HG02852 (cell line): Measurements from ENCODE around the gene SLC26A9.

Source experiments
- ATAC-seq: cut with Tn5 transposase; IDR thresholded peaks from one replicate; pipeline ENCODE4 v1.9.1; 2021; ENCODE audit warnings: mild to moderate bottlenecking, moderate library complexity; ENCODE audit not compliant: unreplicated experiment

SLC26A9 gene, protein sequence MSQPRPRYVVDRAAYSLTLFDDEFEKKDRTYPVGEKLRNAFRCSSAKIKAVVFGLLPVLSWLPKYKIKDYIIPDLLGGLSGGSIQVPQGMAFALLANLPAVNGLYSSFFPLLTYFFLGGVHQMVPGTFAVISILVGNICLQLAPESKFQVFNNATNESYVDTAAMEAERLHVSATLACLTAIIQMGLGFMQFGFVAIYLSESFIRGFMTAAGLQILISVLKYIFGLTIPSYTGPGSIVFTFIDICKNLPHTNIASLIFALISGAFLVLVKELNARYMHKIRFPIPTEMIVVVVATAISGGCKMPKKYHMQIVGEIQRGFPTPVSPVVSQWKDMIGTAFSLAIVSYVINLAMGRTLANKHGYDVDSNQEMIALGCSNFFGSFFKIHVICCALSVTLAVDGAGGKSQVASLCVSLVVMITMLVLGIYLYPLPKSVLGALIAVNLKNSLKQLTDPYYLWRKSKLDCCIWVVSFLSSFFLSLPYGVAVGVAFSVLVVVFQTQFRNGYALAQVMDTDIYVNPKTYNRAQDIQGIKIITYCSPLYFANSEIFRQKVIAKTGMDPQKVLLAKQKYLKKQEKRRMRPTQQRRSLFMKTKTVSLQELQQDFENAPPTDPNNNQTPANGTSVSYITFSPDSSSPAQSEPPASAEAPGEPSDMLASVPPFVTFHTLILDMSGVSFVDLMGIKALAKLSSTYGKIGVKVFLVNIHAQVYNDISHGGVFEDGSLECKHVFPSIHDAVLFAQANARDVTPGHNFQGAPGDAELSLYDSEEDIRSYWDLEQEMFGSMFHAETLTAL

DNA sequence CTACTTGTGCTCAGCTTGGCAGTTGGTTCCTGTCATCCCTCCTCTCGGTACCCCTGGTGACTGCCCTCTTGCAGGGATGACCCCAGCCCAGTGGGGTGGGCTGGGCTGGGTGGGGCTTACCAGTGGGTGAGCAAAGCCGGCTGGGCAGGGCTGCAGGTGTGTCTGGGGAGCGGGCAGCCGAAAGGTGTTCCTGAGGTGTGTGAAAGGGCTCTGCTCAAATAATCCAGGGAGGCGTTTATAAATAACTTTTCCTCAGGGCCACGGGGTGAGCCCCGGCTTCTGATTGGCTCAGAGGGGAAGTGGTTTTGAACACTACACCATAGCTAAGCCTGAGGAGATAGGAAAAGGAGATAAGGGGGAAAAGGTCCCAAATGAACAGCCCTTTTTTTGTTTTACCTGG, at the start of gene SLC26A9:
TSS of gene SLC26A9 (minus strand) at position 212 of the 400 bp plus-strand sequence. CDS start 7,636 bp downstream, outside the sequence.
- ATAC-seq: no peak

DNA sequence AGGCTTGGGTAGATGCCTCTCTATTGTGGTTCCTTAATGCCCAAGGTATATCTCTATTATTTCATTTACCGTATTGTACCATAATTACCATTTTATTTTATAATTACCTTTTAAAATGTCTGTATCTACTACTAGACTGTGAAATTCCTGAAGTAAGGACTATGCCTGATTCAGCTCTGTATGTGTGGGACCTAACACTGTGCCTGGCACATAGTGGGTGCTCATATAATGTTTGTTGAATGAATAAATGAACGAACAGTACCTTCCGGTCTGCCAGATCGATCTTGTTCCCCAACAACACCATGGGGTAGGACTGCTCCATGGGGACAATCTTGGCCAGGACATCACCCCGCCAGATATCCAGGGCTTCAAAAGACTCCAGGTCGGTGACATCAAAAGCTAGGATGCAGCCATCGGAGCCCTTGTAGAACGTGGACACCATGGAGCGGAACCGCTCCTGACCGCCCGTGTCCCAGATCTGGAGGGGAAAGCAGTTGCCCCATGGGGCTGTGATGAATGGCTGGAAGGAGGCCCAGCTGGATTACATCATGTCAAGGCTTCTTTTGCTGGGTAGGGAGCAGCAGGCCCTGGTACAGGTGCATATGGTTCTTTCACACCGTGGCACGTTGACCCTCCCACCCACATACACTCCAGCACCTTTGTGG, 49.1 kb upstream of the SLC26A9 start:
- no peak for ATAC-seq

DNA sequence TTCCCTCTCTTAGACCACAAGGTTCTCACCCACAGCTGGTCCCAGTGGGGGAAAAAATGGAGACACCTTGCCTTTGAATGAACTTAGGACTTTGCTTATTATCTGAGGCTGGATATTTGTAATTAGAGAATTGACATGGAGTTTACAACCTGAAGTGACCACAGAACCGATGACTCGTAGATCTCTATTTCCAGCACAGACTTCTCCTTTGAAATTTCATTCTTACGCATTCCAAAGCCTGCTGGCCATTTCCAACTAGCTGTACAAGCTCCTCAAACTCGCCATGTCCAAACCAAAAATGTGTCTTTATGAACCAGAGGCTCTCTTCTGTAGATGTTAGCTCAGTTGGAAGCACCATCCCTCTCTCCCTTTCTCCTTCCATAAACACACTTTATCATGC, 48.0 kb upstream of the SLC26A9 start:
- ATAC-seq: no peak

DNA sequence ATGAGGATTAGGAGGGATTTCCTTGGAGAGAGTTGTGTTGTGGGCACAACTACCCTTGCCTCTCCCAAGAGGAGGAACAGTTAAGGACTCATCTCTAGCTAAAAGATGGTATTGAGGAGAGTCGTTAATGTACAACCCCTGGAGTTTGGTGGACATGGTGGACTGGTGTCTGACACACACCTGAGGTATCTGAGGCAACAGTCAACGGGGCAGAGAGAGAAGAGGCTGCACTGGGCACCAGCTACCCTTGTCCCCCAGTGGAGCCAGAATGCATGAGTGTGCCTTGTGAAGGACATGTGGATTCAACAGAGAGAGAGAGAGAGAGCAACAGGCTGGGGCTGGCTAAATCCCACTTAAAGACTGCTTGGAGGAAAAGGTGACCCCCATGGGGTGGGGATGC, 47.0 kb upstream of the SLC26A9 start:
- ATAC-seq: no peak

DNA sequence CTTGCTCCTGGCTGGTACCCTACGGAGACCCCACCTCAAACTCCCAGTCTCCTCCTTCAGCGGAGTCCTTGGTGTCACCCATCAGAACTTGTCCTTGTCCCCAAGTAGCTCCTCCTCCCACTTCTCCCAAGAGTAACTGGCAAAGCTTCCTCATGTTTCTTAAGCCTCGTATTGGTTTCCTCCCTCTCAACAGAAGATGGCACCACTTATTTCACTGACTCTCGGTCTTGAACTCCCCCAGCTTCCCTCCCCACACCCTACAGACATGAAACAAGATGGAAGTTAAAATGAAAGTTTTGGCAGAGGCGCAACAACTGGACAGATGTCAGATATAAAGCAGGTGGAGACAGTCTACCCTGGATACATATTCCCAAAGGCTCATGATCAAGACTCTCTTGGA, 46.5 kb upstream of the SLC26A9 start:
- no peak for ATAC-seq

DNA sequence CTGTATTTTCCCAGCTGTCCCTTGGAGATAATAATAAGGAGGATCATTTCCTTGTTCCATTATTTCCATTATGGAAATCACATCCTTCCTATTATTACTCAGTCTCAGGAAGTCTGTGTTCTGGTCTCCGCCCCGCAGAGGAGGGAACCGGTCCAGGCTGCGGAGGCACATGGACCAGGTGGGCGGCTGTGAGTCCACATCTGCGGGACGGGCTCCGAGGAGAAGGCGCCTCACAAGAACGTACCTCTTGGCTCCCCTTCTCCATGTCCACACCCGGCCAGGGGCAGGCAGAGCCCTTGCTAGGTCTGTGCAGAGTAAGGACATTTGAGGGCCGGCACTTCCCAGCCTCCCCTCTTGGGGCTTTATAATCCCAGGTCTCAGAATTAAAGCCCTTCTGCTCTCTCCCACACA, 45.3 kb upstream of the SLC26A9 start:
- ATAC-seq: no peak

DNA sequence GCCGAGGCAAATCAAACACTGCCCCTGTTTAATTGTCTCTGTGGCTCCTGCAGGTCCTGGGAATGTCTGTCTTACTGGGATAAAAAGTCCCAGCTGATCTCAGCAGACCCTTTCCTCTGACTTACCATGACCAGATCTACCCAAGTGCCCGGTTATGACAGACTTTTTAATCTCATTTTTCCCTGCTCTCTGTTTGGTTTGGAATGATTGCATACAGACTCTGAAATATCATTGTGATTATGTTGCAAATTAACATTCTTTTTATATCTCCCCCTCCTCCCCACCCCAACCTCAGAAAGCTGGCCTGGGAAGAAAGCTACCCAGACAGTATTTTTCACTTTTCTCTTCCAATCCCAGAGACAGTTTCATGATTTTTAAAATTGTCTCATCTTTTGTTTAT, 43.6 kb upstream of the SLC26A9 start:
- no peak for ATAC-seq

DNA sequence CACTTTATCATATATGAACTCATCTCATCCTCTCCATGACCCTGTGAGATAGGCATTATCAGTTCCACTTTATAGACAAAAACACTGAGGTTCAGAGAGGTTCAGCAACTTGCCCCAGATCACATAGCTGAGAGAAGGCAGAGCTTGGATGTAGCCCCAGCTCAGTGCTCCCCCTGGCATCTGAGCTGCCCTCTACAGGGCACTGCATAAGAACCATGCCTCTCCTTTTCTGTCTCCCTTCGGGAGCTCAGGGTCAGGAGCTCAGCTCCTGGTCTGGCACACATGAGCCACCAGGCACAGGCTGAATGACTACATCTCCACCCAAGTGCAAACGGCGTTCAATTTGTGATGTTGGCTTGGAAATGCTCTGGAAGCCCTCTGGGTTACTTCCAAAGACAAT, 43.0 kb upstream of the SLC26A9 start:
- no peak for ATAC-seq

DNA sequence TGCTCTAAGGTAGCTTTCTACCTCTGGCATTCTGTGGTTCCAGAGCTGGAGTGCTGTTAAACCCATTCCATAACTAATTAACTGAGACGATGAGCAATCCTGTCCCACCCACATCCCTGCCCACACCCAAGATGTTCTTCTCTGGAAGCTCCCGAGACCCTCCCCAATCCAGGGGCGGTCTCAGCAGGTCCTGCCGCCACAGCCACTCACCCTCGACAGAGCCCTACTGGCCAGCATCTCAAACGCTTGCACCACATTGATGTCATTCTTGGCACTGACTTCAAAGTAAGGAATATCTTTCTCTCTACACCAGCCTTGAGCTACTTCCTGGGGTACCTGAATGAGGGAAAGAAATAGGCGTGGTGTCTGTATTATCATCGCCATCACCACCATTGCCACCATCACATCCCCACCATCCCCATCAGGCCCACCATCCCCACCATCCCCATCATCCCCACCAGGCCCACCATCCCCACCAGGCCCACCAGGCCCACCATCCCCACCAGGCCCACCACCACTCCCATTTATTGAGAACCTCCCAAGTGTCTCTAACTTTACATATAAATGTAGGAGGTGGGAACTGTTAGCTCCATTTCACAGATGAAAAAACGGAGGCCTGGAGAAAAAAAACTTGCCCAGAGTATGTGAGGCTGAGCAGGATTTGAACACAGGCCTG, 42.2 kb upstream of the SLC26A9 start:
- no peak for ATAC-seq

DNA sequence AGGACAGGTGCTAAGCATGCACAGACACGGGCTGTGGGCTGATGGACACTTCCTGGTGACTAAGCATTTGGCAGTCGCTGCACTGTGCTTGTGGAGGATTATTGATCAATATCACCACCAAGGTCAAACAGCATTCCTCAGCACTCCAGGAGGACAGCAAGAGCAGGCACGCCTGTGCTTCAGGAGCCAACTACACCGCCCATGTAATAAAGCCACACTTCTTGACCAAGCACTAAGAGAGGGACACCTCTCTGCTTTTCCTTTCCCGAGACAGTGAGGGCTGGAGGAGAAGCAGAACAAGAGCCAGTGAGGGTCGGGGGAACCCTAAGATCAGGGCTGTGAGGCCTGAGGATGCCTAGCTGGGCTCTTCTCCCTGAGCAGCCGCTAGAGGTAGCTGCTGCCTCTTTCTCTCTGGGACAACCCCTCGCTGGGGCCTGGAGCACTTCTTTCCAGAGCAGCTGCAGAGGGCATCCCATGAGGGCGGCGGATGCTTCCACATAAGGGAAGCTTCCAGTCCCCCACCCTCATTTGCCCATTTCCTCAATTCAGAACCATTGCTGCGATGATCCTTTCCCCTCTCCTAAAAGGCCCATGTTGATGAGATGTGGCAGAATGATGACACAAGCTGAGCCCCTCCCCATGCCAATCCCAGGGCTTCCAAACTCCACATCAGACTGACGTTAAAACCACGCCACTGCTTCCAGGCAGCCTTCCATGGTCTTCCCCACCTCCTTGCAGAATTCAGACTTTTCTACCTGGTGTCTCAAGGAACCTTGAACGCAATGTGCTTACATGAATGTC, 40.9 kb upstream of the SLC26A9 start:
- peak; percentile 44 for ATAC-seq

DNA sequence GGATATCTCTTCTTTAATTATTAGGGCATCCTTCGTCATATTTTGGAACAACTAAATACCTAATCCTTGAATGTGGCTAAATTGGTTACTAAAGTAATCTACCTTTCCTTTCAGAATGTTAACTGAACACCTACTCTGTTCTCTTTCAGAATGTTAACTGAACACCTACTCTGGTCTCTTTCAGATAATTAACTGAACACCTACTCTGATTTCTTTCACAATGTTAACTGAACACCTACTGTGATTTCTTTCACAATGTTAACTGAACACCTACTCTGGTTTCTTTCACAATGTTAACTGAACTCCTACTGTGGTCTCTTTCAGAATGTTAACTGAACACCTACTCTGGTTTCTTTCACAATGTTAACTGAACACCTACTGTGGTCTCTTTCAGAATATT, 38.0 kb upstream of the SLC26A9 start:
- no peak for ATAC-seq

DNA sequence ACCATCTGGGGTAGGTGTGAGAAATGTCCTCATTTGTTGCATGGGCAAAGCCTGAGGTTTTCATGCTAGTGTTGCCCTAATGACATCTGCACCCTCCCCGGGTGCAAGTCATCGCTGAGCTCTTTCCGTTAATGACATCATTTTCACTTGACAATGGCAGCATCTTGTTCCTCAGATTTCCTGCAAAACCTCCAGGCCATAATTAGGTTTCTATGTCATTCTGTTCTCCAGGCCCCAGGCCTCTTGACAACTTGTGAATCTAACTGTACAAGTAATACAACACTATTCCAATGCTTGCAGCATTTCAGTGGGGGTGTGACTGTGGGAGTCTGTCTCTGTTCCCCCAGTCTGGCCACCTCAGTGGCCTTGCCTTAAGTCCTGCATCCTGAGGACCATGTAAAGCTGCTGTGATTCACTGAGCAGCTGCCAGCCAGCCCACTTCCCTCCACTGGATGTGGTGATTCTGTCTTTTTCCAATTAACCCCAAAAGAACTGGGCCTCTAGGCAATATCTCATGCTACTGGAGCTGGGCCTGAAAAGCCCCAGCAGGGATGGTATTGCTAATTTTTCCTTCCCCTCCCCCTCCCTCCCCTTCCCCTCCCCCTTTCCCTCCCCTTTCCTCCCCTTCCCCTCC, 37.1 kb upstream of the SLC26A9 start:
- ATAC-seq: no peak

DNA sequence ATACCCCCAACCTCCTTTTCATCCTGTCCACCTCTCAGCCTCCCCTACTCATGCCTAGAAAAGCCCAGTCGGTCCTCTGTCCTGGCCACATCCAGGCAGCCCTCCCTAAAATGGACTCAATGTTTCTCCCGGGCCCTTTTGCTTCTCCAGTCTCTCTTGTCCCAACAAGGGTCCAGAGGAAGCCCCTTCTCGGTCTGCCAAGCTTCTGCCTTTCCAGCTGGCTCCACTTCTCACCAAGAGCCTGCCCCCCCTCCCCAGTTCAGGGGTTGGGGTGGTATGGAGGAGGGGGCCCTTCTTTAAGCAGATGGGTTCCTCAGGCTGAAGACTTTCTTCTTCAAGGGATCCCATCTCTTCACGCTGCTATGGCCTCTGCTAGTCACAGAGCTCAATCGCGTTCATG, 36.0 kb upstream of the SLC26A9 start:
- ATAC-seq: no peak

DNA sequence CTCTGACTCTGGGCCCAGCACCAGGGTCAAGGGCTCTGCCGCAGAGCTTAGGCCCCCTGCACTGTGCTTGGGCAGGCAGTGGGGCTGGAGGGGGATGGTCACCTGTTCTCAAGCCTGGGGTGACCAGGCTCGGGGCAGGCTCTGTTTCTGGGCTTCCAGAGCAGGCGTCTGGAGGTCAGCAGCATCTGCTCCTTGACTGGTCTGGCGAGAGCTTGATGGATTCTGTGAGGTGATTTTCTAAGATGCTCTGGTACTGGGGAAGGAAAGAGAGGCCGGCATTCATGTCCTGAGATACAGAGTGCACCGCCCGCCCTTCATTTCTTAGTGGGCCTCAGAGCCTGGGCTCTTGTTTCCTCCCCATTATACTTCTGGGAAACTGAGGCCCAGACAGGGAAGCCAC, 35.4 kb upstream of the SLC26A9 start:
- ATAC-seq: no peak

DNA sequence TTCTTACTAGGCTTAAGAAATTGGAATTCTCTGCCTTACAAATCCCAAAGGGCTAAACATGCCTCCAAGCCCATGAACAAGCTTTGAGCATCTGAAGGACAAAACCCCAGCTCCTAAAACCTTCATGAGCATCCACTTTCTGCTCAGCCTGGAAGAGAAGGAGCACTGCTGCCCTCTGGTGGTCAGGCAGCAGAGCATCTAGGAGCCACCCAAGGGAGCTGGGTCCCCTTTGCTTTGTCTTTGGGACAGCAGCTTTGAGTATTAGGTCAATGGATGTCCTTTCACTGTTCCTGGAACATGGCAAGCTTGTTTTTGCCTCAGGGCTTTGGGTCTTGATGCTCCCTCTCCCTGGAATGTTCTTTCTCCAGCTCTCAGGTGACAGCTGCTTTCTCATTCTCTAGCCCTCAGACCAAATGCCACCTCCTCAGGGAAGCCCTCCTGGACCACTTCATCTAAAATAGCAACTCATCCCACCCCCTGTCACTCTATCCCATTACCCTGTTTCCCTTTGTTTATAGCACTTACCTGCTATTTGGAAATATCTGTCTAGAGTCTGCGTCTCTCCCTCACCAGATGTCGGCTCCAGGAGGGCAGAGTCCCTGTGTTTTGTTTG, 34.3 kb upstream of the SLC26A9 start:
- ATAC-seq: no peak

DNA sequence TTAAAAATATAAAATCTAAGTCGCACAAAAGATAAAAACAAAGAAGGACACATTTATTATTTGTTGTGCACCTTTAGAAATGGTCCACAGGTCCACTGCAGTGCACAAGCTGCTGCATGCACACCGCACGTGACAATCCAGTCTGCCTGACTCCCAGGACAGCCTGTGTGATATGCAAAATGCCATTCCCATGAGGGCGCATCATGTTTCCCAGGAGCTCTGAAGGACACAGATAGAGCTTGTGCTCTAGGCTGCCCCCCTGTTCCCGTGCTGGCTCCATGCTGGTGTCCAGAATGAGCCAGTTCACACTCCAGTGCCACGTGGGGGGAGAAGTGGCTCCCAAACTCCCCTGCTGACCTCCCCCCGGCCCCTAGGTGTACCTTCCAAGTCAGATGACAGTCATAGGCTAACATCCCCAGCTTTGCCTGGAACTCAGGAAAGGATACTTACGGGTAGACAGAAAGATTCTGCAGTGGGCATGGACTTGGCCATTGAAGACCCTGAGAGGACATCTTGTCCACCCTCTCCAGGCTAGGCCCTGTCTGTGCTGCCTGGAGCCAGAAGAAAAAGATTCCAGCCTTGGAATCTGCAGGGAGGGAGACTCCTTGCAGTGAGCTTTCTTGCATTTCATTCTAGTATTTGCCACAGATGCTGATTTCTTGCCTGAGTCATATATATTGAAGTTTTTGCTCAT, 33.6 kb upstream of the SLC26A9 start:
- ATAC-seq: no peak

DNA sequence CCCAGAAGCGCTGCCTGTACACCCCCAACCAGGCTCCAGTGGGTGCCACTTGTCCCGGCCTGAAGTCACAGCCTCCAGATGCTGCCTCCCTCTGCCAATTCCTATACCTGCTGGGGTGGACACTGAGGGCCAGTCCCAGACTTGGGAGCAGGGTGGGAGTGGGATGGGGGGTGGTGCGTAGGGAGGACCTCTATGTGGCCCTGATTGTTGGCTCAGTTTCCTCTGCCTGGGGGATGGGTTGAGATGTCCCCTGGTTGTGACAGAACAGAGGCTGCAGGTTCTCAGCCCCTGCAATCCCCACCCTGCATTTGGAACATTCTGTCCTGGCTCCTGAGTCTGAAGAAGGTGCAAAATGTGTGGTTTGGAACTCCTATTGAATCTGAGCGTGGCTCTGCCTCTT, 32.8 kb upstream of the SLC26A9 start:
- ATAC-seq: no peak

DNA sequence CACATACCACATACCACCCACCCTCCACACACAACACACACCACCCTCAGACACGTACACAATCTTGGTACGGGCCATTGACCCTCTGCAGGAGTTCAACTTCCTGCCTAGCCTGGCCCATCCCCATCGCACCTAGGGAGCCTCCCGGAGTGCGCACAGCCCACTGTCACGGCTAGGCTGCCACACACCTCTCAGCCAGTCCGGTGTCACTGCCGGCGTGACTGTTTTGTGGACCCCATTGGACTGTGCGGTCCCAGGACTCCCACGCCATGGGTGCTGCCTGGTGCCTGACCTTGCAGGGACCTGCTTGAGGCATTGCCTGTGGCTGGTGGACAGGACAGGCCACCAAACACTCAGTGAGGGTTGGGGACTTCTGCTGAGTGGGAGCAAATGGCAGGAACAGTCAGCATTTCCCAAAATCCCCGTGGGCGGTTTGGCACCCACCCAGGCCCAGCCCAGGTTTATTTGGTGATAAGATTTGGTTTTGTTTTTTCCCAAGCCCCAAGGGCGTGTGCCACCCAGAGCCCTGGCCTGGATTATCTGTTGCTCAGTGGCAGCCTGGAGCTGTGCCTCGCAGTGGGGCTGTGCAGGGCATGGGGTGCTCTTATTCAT, 32.2 kb upstream of the SLC26A9 start:
- ATAC-seq: no peak
